Ovary (tissue), 9 donors: Measurements from ENCODE around the gene DMRTC2. TPM values are rescaled to one million over a fixed set of nuclear protein-coding genes. Genes with fewer than 3 reads are reported as not detected.

ENCODE experiments used
- DNase-seq, 5 donors: peaks; one replicate each; pipeline ENCODE4 v3.0.0-alpha.2; 2019 to 2020
- H3K27ac ChIP-seq, 2 donors: fragments of 200-600 bp; one replicate each; pipeline versions ENCODE4 v1.5.1 to v1.8.0; 2019 to 2022
- H3K27me3 ChIP-seq: fragments of 200-600 bp; one replicate; pipeline ENCODE4 v1.8.0; 2022
- H3K36me3 ChIP-seq: fragments of 200-600 bp; sonication (generic); one replicate; pipeline ENCODE4 v1.5.1; 2019
- H3K4me1 ChIP-seq: one replicate; pipeline ENCODE4 v1.8.1; 2013; ENCODE audit warnings: mild to moderate bottlenecking, moderate library complexity; ENCODE audit not compliant: insufficient read depth
- H3K4me3 ChIP-seq: fragments of 200-600 bp; sonication (generic); one replicate; pipeline ENCODE4 v1.5.1; 2017
- H3K9me3 ChIP-seq, 2 donors: fragments of 200-600 bp in 1 of 2; sonication (generic) in 1 of 2; one replicate each; pipeline versions ENCODE4 v1.5.1 to v1.8.1; 2013 to 2019; ENCODE audit warnings: mild to moderate bottlenecking in 1 of 2, moderate library complexity in 1 of 2
- CTCF ChIP-seq, 3 donors: fragments of 450-650 bp in 2 of 3; fragments of 200-600 bp in 1 of 3; IDR thresholded peaks; one replicate each; pipeline versions ENCODE4 v1.5.1 to v1.8.0; 2016 to 2022; ENCODE audit warnings: antibody characterized with exemption in 3 of 3, mild to moderate bottlenecking in 1 of 3
- EP300 ChIP-seq: sonication (generic); formaldehyde crosslinking; IDR thresholded peaks from one replicate; pipeline ENCODE4 v1.6.1; 2017; ENCODE audit warnings: antibody characterized with exemption
- POLR2A ChIP-seq: fragments of 450-650 bp; IDR thresholded peaks from one replicate; pipeline ENCODE4 v1.6.1; 2017; ENCODE audit warnings: antibody characterized with exemption, mild to moderate bottlenecking, moderate library complexity
- WGBS, 3 donors: extraction: QIAGEN DNeasy Blood & Tissue Kit in 1 of 3; methylation state at CpG; one replicate each; pipeline versions ENCODE4 v1.1.5 to v1.1.7; 2013 to 2017; 5-methylcytosine and 5-hydroxymethylcytosine counted together
- intact Hi-C, 4 donors: fragments of 100-400 bp; cut with DNase I; formaldehyde crosslinking; loops; one replicate each; pipeline versions ENCODE4 v1.11.0 to v1.15.1; 2022 to 2023
- polyA plus RNA-seq, 2 donors: library from polyadenylated mRNA; stranded (reverse); fragments of 200-250 nt in 1 of 2; fragments of 350-450 nt in 1 of 2; fragmentation: Illumina TruSeq in 1 of 2; extraction: RNeasy Lipid Tissue Mini Kit (QIAGEN cat#74804) in 1 of 2; gene quantifications; one replicate each; pipeline ENCODE4 v1.2.3, GENCODE V29; 2013 to 2014
- total RNA-seq, 7 donors: library from RNA; depleted of rRNA in 2 of 7; stranded (reverse); fragments of >200 nt in 2 of 7; fragmentation: NEBNext Ultra II Directional in 3 of 7; extraction: Animal tissue kit (Norgen Biotek cat#: 25700) in 3 of 7; gene quantifications; one replicate each; pipeline versions ENCODE4 v1.1.0 to v1.2.4, GENCODE V29; 2016 to 2023
- donor health status: DM: no; HTN: no; CAD: no; lungs with moderate emphysema.
- donor health status: DM: no; HTN: no; CAD: no.
- donor health status: Bipolar disorder and iron deficiency.
- donor health status: DM: yes; HTN: yes; CAD: no.
- donor health status: DM: no; HTN: no; CAD: no.
- donor health status: DM: yes; HTN: yes; CAD: no.

The DMRTC2 gene
- total and polyA plus RNA-seq, 9 donors, result 0.07 TPM; not detected in 8

- no peak for DNase-seq
- H3K4me3 ChIP-seq, result no peak overlapping the region
- no peaks in the 10 kb centered on the region for H3K36me3 ChIP-seq
- no peaks in the 10 kb centered on the region for H3K9me3 ChIP-seq
- H3K27ac ChIP-seq, result no peak overlapping the region
- WGBS, 3 donors, result 82 to 90% (median 85%) methylated on average over 3 of the region's 3 CpGs
- TF ChIP-seq POLR2A (no peak), EP300 (no peak), CTCF (IDR thresholded peaks at IDR 0.05) (no peak)
- no peaks in the 10 kb centered on the region for H3K27me3 ChIP-seq
- intact Hi-C loops, result no loop called here
- H3K4me1 ChIP-seq, result no peaks in the 10 kb centered on the region
These were observed 37.7 kb upstream of the DMRTC2 start for GRCh38 chr19:41807176-41807575.

GRCh38 chr19:41808663-41809566 lies 35.9 kb upstream of the DMRTC2 start:
- intact Hi-C loops, result no loop called here
- TF ChIP-seq EP300 (no peak), POLR2A (no peak), CTCF (IDR thresholded peaks at IDR 0.05) (no peak)
- WGBS, 3 donors, result 67 to 74% (median 70%) methylated on average over 16 of the region's 16 CpGs
- H3K36me3 ChIP-seq, result no peaks in the 10 kb centered on the region
- H3K27me3 ChIP-seq, result no peaks in the 10 kb centered on the region
- no peak overlapping the region for H3K27ac ChIP-seq
- no peak for DNase-seq
- H3K4me1 ChIP-seq, result no peaks in the 10 kb centered on the region
- H3K4me3 ChIP-seq, result no peak overlapping the region
- no peaks in the 10 kb centered on the region for H3K9me3 ChIP-seq

GRCh38 chr19:41810301-41810700 lies 34.5 kb upstream of the DMRTC2 start:
- TF ChIP-seq POLR2A, result no peak
- TF ChIP-seq EP300, result no peak
- TF ChIP-seq CTCF (IDR thresholded peaks at IDR 0.05), result no peak
- intact Hi-C loops, result no loop called here
- Histone ChIP-seq H3K27ac (no peak overlapping the region), H3K4me1 (no peaks in the 10 kb centered on the region), H3K9me3 (no peaks in the 10 kb centered on the region), H3K4me3 (no peak overlapping the region), H3K27me3 (no peaks in the 10 kb centered on the region), H3K36me3 (no peaks in the 10 kb centered on the region)
- WGBS, 3 donors, result 46 to 58% (median 47%) methylated on average over 4 of the region's 4 CpGs
- DNase-seq, result no peak

- WGBS, 3 donors, result 59 to 69% (median 64%) methylated on average over 3 of the region's 3 CpGs
- Histone ChIP-seq H3K27ac (no peak overlapping the region), H3K4me3 (no peak overlapping the region), H3K36me3 (no peaks in the 10 kb centered on the region), H3K9me3 (no peaks in the 10 kb centered on the region), H3K4me1 (no peaks in the 10 kb centered on the region), H3K27me3 (no peaks in the 10 kb centered on the region)
- no peak for DNase-seq
- TF ChIP-seq POLR2A (no peak), CTCF (IDR thresholded peaks at IDR 0.05) (no peak), EP300 (no peak)
- intact Hi-C loops, result no loop called here
These were observed 33.8 kb upstream of the DMRTC2 start for GRCh38 chr19:41811036-41811435.
